ENCODE data around the gene SNX1. TPM values are rescaled to one million over a fixed set of nuclear protein-coding genes. Genes with fewer than 3 reads are reported as not detected.

SNX1 gene
- total RNA-seq, 2 experiments from 2014 or later, result 30.1 to 129 TPM

DNA sequence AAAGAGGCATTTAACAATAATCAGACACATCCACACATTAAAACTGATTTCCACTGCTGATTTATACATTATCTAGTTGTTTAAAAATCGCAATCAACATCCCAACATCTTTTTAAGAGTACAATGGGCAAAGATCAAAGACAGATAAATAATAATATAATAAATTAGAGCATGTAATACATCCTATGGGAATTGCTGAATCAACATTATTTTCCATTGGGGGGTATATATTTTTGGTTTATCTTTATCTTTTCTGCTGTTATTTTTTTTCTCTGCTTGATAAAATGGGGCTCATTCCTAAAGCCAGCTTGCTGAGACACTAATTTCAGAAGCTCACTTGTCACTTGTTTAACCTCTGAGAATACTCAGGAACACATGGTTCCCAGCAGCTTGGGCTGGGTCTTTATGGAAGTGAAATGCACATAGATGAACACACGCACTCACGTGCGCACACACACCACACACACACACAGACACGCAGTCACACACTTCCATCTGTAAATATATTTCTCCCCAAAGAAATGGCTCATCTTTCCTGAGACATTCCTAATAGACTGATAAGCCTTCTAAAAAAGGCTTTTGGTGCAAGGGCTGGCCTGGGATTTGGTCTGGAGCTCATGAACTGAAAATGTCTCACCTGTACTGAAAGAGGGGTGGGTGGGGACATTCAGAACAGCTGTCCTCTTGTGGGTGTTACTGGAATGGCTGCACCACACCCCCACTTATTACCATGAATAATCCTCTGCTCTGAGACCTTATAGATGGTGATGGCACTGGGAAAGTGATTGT, 70.5 kb downstream of the SNX1 start:
- H3K4me1 ChIP-seq (ENCODE audit: insufficient read depth, low read length, poor library complexity, severe bottlenecking), result peaks cover 16% of the 10 kb centered on the region
- intact Hi-C loops (cut with micrococcal nuclease; ENCODE audit: unreplicated experiment), result no loop called here
- BruUV-seq (replicated peaks), result no TSS peak
- DNase-seq (ENCODE audit: low spot score), result no peak
- no peak overlapping the region for H3K4me2 ChIP-seq (ENCODE audit: low read length)
- no peaks in the 10 kb centered on the region for H3K9me2 ChIP-seq (ENCODE audit: insufficient read depth, low read length)
- H3K9me3 ChIP-seq (ENCODE audit: low read length), result no peaks in the 10 kb centered on the region
- no peak overlapping the region for H3K27ac ChIP-seq (ENCODE audit: low read depth, low read length, poor library complexity, severe bottlenecking)
- no peak overlapping the region for H3K4me3 ChIP-seq (ENCODE audit: low read depth, low read length, poor library complexity, severe bottlenecking)
- no peaks in the 10 kb centered on the region for H4K20me1 ChIP-seq (ENCODE audit: insufficient read depth, low read length)
- H2AFZ ChIP-seq (ENCODE audit: low read length), result no peak overlapping the region
- TF ChIP-seq CTCF (conservative IDR thresholded peaks at IDR 0.05; ENCODE audit: low read length), result no peak
- no peak for TF ChIP-seq EZH2phosphoT487 (IDR thresholded peaks at IDR 0.05; ENCODE audit: borderline replicate concordance, low read depth, low read length)
- POLR2A ChIA-PET, result no interaction called here
- peaks cover 8% of the 10 kb centered on the region; the same call in 1 of the 2 replicates for H3K36me3 ChIP-seq (ENCODE audit: insufficient read depth, low read length)
- H3K79me2 ChIP-seq (ENCODE audit: insufficient read depth, low read depth, low read length), result peaks cover 14% of the 10 kb centered on the region
- CTCF ChIA-PET (ENCODE audit: unreplicated experiment), result interaction anchor here (0.6 to 0.7 kb wide), 2 partner anchors 10 to 14 kb away, joined by 3 to 4 read pairs; no protein-coding TSS in a partner anchor

DNA sequence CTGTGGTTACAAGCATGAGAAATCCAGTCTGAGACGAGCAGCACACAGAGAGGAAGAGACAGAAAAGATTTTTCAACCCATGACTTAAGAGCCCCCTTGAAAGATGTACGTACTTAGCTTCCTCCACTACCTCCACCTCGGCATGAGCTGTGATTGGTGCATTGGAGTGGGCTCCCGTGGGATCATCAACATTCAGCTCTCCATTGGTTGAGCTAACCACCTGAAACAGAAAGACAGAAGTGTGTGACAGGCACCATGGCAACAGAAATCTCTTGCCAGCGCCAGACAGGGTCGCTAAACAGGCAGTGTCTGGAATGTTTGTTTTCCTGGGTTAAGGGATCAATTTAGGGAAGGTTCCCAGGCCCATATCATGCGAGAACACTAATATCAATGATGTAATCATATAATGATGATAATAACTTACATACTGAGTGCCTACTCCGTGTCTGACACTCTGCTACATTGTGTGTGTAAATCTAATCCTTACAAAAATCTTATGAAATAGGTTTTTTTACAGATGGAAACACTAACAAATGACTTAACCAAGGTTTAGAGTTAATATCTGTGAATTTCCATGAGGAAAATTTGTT, 84.5 kb downstream of the SNX1 start:
- POLR2A ChIA-PET, result no interaction called here
- no TSS peak for BruUV-seq (replicated peaks)
- no peaks in the 10 kb centered on the region; the same call in 1 of the 2 replicates for H3K36me3 ChIP-seq (ENCODE audit: insufficient read depth, low read length)

More for the DNA sequence above, 84.5 kb downstream of the SNX1 start:
- TF ChIP-seq CTCF (conservative IDR thresholded peaks at IDR 0.05; ENCODE audit: low read length), result no peak
- TF ChIP-seq EZH2phosphoT487 (IDR thresholded peaks at IDR 0.05; ENCODE audit: borderline replicate concordance, low read depth, low read length), result no peak
- Histone ChIP-seq H3K9me2 (ENCODE audit: insufficient read depth, low read length) (no peaks in the 10 kb centered on the region), H3K4me3 (ENCODE audit: low read depth, low read length, poor library complexity, severe bottlenecking) (no peak overlapping the region), H3K27ac (ENCODE audit: low read depth, low read length, poor library complexity, severe bottlenecking) (no peak overlapping the region), H3K4me1 (ENCODE audit: insufficient read depth, low read length, poor library complexity, severe bottlenecking) (no peaks in the 10 kb centered on the region), H2AFZ (ENCODE audit: low read length) (no peak overlapping the region), H3K79me2 (ENCODE audit: insufficient read depth, low read depth, low read length) (no peaks in the 10 kb centered on the region), H3K4me2 (ENCODE audit: low read length) (no peak overlapping the region), H3K9me3 (ENCODE audit: low read length) (no peaks in the 10 kb centered on the region), H4K20me1 (ENCODE audit: insufficient read depth, low read length) (no peaks in the 10 kb centered on the region)
- CTCF ChIA-PET (ENCODE audit: unreplicated experiment), result interaction anchor here (0.6 kb wide), 1 partner anchor 14 kb away, joined by 3 read pairs; no protein-coding TSS in a partner anchor
- intact Hi-C loops (cut with micrococcal nuclease; ENCODE audit: unreplicated experiment), result no loop called here
- DNase-seq (ENCODE audit: low spot score), result no peak

All from OCI-LY7 (cell line).